ENCODE data around the gene HOXB2. TPM values are rescaled to one million over a fixed set of nuclear protein-coding genes. Genes with fewer than 3 reads are reported as not detected.
A peak's percentile ranks its signal among the peaks of the same experiment; 100 is the strongest.

Gene HOXB2
- total and polyA plus RNA-seq, 3 experiments from 2014 or later: 12.8 to 18.3 (median 16.7) TPM

DNA sequence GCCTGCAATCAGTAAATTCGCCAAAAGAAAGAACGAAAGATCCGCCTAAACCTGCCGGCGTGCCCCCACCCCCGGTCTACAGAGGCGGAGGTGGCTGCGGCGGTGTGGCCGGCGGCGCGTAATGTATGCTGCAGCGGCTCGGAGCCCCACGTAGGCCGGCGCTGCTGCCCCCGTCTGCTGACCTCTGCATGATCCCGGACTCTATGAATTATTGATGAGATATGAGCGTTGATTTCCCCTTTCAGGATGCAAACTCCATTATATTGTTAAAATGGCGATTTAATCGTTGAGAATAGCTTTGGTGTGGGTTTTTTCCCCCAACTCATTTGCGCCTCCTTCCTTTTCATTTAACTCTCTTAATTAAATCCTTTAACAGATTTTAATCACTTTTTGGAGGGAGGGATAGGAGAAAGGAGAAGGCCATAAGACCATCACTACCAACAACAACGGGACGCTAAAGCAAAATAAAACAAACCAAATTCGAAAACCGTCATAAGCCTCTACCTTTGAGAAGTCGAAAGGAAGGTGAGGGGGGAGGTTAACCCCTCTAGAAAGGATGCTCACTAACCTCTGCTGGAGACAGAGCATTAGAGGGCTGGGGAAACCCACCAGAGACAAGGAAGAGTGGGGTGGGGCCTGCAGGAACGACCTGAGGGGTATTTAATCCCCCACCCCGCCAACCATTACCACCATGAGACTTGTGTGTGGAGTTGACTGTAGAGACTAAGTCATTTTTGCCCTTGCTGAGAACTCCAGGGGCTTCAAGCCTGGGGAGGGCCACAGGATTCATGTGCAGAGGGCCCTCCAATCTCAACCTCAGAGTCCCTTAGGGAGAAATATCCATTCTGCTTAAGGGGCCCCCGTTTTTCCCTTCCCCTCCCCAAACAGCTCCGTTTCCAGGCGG lies 41.7 kb upstream of the HOXB2 start:
- H3K9me3 Mint-ChIP-seq: no peaks in the 10 kb centered on the region
- peaks cover 31% of the 10 kb centered on the region for H3K27me3 ChIP-seq (ENCODE audit: insufficient read depth, low read length, poor library complexity, severe bottlenecking)
- POLR2A ChIA-PET: interaction anchor here (0.5 to 0.7 kb wide), 2 partner anchors 29 to 489 kb away, joined by 3 read pairs; no protein-coding TSS in a partner anchor
- no peaks in the 10 kb centered on the region for H3K36me3 ChIP-seq (ENCODE audit: insufficient read depth, low read length)
- no peaks in the 10 kb centered on the region for H3K9me3 ChIP-seq (ENCODE audit: low read length)
- H3K4me1 Mint-ChIP-seq: peaks cover 25 to 31% (median 26%) of the 10 kb centered on the region in 3 donors
- H3K36me3 Mint-ChIP-seq: peaks cover 0 to 3% (median 0%) of the 10 kb centered on the region in 3 donors
- no peak overlapping the region for H3K27ac ChIP-seq (ENCODE audit: low read depth, low read length)
- peak overlapping the region in 3 of 8 donors; percentile 27 to 76 (median 32) for H3K27ac Mint-ChIP-seq
- H3K27me3 Mint-ChIP-seq: peaks cover 53 to 70% of the 10 kb centered on the region in 2 donors
- peak overlapping the region; percentile 90 to 100 (median 94) for H3K4me3 Mint-ChIP-seq
- H3K4me3 ChIP-seq (ENCODE audit: low read length): peak overlapping the region; percentile 85
- peaks cover 24% of the 10 kb centered on the region for H3K4me1 ChIP-seq (ENCODE audit: insufficient read depth, low read length)
- CTCF ChIA-PET: interaction anchor here (1.0 to 1.6 kb wide), 5 partner anchors 94 to 279 kb away, joined by 3 to 5 read pairs (median 5); no protein-coding TSS in a partner anchor
- peak in 2 of 5 donors; percentile 15 to 60 for DNase-seq

DNA sequence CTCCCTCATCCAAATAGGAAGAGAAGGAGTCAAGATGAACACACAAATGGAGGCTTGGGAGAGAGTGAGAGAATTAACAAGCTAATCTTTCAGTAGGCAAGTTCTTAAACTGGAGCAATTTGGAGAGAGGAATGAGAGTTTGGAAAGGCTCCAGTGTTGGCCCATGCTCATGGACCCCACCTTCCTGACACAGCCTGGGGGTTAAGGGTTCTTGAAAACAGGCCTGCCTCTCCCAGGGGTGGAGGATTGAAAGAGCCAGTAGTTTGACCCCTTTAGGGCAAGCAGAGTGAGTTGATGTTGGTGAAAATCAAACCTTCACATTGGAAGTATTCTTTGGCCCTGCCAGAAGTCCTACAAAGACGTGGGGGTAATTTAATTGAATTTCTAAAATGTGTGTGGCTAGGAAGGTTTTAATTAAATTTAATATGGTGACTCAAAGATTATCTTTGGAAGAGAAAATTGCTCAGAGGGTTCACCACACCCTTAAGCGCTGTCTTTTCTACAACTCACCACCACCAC lies 39.4 kb upstream of the HOXB2 start:
- Histone ChIP-seq H3K4me3 (ENCODE audit: low read length) (no peak overlapping the region), H3K27ac (ENCODE audit: low read depth, low read length) (no peak overlapping the region), H3K4me1 (ENCODE audit: insufficient read depth, low read length) (peaks cover 29% of the 10 kb centered on the region), H3K36me3 (ENCODE audit: insufficient read depth, low read length) (no peaks in the 10 kb centered on the region), H3K9me3 (ENCODE audit: low read length) (no peaks in the 10 kb centered on the region), H3K27me3 (ENCODE audit: insufficient read depth, low read length, poor library complexity, severe bottlenecking) (peaks cover 51% of the 10 kb centered on the region)
- ChIA-PET CTCF (interaction anchor here (1.5 kb wide), 1 partner anchor 67 kb away, joined by 3 read pairs; no protein-coding TSS in a partner anchor), POLR2A (no interaction called here)
- peak overlapping the region in 1 of 8 donors; percentile 85 for H3K27ac Mint-ChIP-seq
- peaks cover 0 to 3% (median 0%) of the 10 kb centered on the region in 3 donors for H3K36me3 Mint-ChIP-seq
- peak overlapping the region in 6 of 7 donors; percentile 15 to 94 (median 27) for H3K4me3 Mint-ChIP-seq
- no peak for DNase-seq
- peaks cover 28 to 48% (median 34%) of the 10 kb centered on the region in 3 donors for H3K4me1 Mint-ChIP-seq
- peaks cover 61 to 77% of the 10 kb centered on the region in 2 donors for H3K27me3 Mint-ChIP-seq
- no peaks in the 10 kb centered on the region for H3K9me3 Mint-ChIP-seq

DNA sequence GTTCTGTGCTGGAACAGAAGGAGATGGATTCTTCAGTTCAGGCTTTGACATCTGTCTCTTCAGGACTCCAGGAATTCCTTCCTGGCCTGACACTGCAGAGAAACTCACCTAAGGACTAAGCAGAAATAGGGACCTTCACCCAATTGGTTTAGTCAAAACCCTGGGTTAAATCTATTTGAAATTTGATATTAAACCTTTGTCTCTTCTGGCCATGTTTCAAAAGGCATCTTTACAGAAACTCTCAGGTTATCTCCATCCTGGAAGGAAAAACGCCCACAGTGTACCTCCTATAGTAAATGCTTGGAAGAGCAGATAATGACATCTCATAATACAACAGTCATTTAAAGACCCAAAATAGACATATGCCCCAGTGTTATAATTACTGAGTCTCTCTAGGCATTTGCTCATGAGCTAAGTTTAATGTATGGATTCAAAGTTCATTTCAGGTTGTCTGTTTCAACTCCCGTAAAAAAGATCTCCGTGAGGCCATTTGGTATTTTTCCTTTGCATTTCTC lies 38.9 kb upstream of the HOXB2 start:
- no peaks in the 10 kb centered on the region for H3K9me3 Mint-ChIP-seq
- peak overlapping the region in 6 of 7 donors; percentile 15 to 94 (median 27) for H3K4me3 Mint-ChIP-seq
- peaks cover 65 to 81% of the 10 kb centered on the region in 2 donors for H3K27me3 Mint-ChIP-seq
- H3K4me1 ChIP-seq (ENCODE audit: insufficient read depth, low read length): peaks cover 33% of the 10 kb centered on the region
- no peak overlapping the region for H3K4me3 ChIP-seq (ENCODE audit: low read length)
- no peak for DNase-seq
- CTCF ChIA-PET: interaction anchor here (1.4 to 1.9 kb wide), 4 partner anchors 9 to 130 kb away, joined by 3 to 6 read pairs (median 3); partner anchors contain the start of gene HOXB5
- POLR2A ChIA-PET: no interaction called here
- peaks cover 33 to 53% (median 40%) of the 10 kb centered on the region in 3 donors for H3K4me1 Mint-ChIP-seq
- no peak overlapping the region for H3K27ac ChIP-seq (ENCODE audit: low read depth, low read length)
- H3K36me3 Mint-ChIP-seq: peaks cover 0 to 3% (median 0%) of the 10 kb centered on the region in 3 donors
- no peaks in the 10 kb centered on the region for H3K9me3 ChIP-seq (ENCODE audit: low read length)
- no peaks in the 10 kb centered on the region for H3K36me3 ChIP-seq (ENCODE audit: insufficient read depth, low read length)
- H3K27ac Mint-ChIP-seq: no peak overlapping the region
- peaks cover 56% of the 10 kb centered on the region for H3K27me3 ChIP-seq (ENCODE audit: insufficient read depth, low read length, poor library complexity, severe bottlenecking)

DNA sequence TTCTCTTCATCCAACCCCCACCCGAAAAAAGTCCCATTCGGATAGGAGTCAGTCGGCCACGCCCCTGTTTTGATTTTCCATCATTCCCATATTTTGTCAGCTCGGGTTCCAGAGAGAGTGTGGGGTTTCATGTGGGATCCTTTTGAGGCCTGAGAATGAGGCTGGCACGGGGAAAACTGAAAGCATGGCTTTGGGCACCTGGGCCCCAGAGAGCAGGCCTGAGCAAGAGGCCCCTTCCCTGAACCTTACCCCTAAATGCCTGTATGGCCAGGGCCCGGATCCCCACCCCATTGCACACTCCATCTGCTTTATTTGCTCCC lies 37.8 kb upstream of the HOXB2 start:
- Histone ChIP-seq H3K4me1 (ENCODE audit: insufficient read depth, low read length) (peaks cover 36% of the 10 kb centered on the region), H3K27me3 (ENCODE audit: insufficient read depth, low read length, poor library complexity, severe bottlenecking) (peaks cover 58% of the 10 kb centered on the region), H3K4me3 (ENCODE audit: low read length) (no peak overlapping the region), H3K36me3 (ENCODE audit: insufficient read depth, low read length) (no peaks in the 10 kb centered on the region), H3K27ac (ENCODE audit: low read depth, low read length) (peak overlapping the region; percentile 43), H3K9me3 (ENCODE audit: low read length) (no peaks in the 10 kb centered on the region)
- DNase-seq: no peak
- CTCF ChIA-PET: interaction anchor here (1.4 to 1.9 kb wide), 3 partner anchors 11 to 129 kb away, joined by 3 to 6 read pairs (median 3); partner anchors contain the start of gene HOXB5
- Mint-ChIP-seq H3K36me3 (peaks cover 0 to 7% (median 0%) of the 10 kb centered on the region in 3 donors), H3K9me3 (no peaks in the 10 kb centered on the region), H3K27me3 (peaks cover 57 to 78% of the 10 kb centered on the region in 2 donors), H3K4me3 (peak overlapping the region in 6 of 7 donors; percentile 51 to 85 (median 64)), H3K27ac (peak overlapping the region in 2 of 8 donors; percentile 26 to 79), H3K4me1 (peaks cover 38 to 57% (median 48%) of the 10 kb centered on the region in 3 donors)
- POLR2A ChIA-PET: interaction anchor here (0.6 to 1.0 kb wide), 2 partner anchors 11 to 90 kb away, joined by 3 read pairs; partner anchors contain the start of gene HOXB5

DNA sequence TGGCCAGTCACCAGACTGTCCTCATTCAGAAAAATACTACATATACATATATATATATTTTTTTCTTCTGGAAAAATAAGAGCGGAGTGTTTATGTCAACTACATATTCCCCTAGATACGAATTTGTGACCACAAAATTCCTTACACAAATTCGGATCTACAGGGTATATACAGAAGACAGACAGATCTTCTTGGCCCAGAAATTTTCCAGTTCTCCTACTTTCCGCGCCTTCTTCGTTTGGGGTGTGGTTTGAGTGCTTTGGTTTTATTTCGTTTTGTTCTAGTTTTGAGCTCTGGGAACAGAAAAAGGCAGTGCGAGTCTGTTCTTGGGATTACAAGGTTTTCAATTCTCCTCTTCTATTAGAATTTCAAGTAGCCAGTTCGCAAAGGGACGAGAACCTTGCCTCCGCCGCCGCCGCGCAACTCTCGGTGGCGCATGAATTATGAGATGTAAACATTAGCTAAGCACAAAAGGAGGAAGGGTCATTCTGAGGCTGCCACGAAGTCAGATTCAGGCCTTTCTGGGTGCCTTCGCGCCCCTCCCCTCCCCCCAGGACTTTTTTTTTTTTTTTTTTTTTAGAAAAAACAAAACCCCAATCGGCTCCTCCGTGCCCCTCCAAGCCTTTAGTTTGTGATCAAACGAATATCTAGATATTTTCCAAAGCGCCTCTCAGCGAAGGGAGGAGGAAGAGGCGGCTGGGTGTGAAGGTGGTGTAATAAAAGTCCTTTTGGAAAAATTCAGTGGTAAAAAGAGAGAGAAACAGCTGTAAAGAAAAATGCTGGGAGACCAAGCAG lies 35.0 kb upstream of the HOXB2 start:
- Mint-ChIP-seq H3K4me3 (peak overlapping the region; percentile 87 to 98 (median 96)), H3K4me1 (peaks cover 25 to 57% (median 40%) of the 10 kb centered on the region in 3 donors), H3K9me3 (no peaks in the 10 kb centered on the region), H3K27ac (peak overlapping the region in 3 of 8 donors; percentile 6 to 51 (median 8)), H3K27me3 (peaks cover 34 to 55% of the 10 kb centered on the region in 2 donors), H3K36me3 (peaks cover 0 to 5% (median 0%) of the 10 kb centered on the region in 3 donors)
- no peak for DNase-seq
- Histone ChIP-seq H3K27ac (ENCODE audit: low read depth, low read length) (peak overlapping the region; percentile 81), H3K9me3 (ENCODE audit: low read length) (no peaks in the 10 kb centered on the region), H3K36me3 (ENCODE audit: insufficient read depth, low read length) (no peaks in the 10 kb centered on the region), H3K27me3 (ENCODE audit: insufficient read depth, low read length, poor library complexity, severe bottlenecking) (peaks cover 44% of the 10 kb centered on the region), H3K4me3 (ENCODE audit: low read length) (no peak overlapping the region), H3K4me1 (ENCODE audit: insufficient read depth, low read length) (peaks cover 30% of the 10 kb centered on the region)
- ChIA-PET POLR2A (interaction anchor here (0.7 kb wide), 1 partner anchor 59 kb away, joined by 11 read pairs; no protein-coding TSS in a partner anchor), CTCF (no interaction called here)

DNA sequence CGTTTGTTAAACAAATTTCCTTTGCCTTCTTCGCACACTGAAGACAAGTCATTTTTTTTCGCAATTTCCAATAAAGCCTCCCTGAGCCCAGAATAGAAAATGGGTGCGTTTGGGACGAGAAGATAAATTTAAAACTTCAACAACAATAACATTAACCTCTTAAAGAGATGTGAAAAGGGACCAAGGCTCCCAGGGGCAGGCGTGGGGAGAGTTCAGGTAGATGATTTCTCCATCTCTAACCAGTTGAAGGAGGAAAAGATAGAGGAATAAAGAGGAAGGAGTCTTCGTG lies 34.5 kb upstream of the HOXB2 start:
- Histone ChIP-seq H3K27ac (ENCODE audit: low read depth, low read length) (peak overlapping the region; percentile 81), H3K4me1 (ENCODE audit: insufficient read depth, low read length) (peaks cover 29% of the 10 kb centered on the region), H3K9me3 (ENCODE audit: low read length) (no peaks in the 10 kb centered on the region), H3K4me3 (ENCODE audit: low read length) (no peak overlapping the region), H3K27me3 (ENCODE audit: insufficient read depth, low read length, poor library complexity, severe bottlenecking) (peaks cover 44% of the 10 kb centered on the region), H3K36me3 (ENCODE audit: insufficient read depth, low read length) (no peaks in the 10 kb centered on the region)
- CTCF ChIA-PET: interaction anchor here (1.2 kb wide), 1 partner anchor 11 kb away, joined by 3 read pairs; no protein-coding TSS in a partner anchor
- DNase-seq: no peak
- Mint-ChIP-seq H3K4me1 (peaks cover 23 to 52% (median 35%) of the 10 kb centered on the region in 3 donors), H3K36me3 (peaks cover 0 to 5% (median 0%) of the 10 kb centered on the region in 3 donors), H3K4me3 (peak overlapping the region; percentile 87 to 98 (median 96)), H3K9me3 (no peaks in the 10 kb centered on the region), H3K27ac (peak overlapping the region in 1 of 8 donors; percentile 90), H3K27me3 (peaks cover 34 to 54% of the 10 kb centered on the region in 2 donors)
- POLR2A ChIA-PET: no interaction called here
